GM20000 (cell line): ENCODE measurements around the gene ERICH2.
"Not testable (repeated sequence)": the region's sequence is repeated elsewhere in the genome, so short reads cannot be mapped to it uniquely, and the experiment has no call there.

Experiments used
- DNase-seq: peaks from one replicate; pipeline ENCODE4 v3.0.0; 2012; ENCODE audit warnings: low spot score
- CTCF ChIP-seq: IDR thresholded peaks from 2 replicates; pipeline ENCODE4 v1.5.1; 2012; ENCODE audit warnings: mild to moderate bottlenecking, control low read depth; ENCODE audit errors: extremely low read depth, missing control alignments

Gene ERICH2

DNA sequence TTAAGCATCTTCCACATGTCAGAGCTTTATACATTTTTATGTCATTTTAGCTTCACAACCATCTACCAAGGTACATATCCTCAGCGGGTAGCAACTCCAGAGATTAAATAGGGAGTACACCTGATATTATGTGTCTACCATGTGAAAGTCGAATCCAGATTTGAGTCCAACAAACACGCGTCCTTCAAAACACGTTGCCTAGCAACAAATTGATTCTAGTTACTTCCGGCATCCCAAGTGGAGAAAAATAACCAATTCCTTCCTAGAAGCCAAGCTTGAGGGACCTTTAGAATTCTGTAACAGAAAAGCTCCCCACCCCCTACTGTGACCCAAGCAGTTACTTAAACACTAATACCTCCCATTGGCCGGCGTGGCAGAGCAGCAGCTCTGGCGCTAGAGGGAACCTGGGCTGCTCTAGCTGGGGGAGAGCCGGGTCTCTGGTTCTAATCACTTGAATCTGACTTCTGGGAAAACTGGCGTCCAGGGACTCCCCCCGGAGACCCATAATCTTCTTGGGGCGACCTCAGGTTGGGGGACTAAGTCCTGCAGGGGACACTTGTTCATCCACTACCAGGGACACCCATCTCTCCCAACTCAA, at the start of gene ERICH2:
ERICH2 (plus strand) TSS at position 371 of the 598 bp plus-strand sequence. CDS start 304 bp downstream, outside the sequence.
- no peak for TF ChIP-seq CTCF
- peak; percentile 79 for DNase-seq

- DNase-seq, result no peak
- TF ChIP-seq CTCF, result no peak
Observed at GRCh38 chr2:170721678-170722077, 48.5 kb upstream of the ERICH2 start.

GRCh38 chr2:170722301-170722700, 47.9 kb upstream of the ERICH2 start:
- DNase-seq, result no peak

GRCh38 chr2:170723446-170723958, 46.7 kb upstream of the ERICH2 start:
- no peak for DNase-seq
- no peak for TF ChIP-seq CTCF

More at GRCh38 chr2:170722301-170722700, 47.9 kb upstream of the ERICH2 start:
- no peak for TF ChIP-seq CTCF

DNA sequence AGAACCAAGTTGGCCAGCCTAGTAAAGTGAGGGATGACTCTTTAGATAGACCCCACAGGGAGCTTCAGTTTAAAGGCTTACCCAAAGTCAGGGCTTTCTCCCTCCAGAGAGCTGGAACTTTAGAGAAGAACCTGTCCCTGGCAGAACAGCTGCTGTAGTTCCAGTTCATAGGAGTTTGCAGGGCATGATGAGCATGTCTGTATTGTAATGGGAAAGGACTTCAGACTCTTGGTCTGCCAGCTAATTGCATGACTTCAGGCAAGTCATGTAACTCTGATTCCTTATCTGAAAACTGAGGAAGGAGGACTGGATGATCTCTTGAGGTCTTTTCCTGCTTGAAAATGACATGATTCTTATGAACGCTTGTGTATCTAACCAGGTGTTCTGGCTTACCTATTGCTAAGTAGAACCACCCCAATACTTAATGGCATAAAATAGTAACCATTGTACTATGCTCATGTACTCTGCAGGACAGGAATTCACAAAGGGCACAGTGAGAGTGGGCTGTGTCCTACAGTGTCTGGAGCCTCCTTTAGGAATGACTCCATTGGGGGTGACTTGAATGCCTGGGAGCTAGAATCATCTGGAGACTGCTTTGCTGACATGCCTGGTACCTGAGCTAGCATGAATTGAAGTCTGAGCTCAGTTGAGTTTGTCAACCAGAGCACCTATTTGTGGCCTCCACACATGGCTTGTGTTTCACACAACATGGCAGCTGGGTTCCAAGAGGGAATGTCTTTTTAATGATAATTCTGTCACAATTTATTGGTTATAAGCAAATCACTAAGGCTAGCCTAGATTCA, 36.2 kb upstream of the ERICH2 start:
- no peak for TF ChIP-seq CTCF
- DNase-seq, result no peak

DNA sequence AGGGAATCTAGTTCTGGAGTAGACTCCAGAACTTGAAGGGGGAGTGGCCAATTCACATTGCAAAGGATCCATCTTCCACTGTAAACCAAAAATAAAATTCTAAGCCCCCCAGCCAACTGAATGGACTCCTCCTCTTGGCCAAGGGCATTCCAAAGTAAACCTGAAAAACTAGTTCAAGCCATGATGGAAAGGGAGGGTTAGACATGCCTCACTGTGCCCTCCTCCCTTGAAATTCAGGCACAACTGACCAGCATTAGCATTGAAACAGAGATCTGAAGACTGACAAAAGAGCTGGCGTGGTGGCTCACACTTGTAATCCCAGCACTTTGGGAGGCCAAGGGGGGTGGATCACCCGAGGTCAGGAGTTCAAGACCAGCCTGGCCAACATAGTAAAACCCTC, 35.6 kb upstream of the ERICH2 start:
- DNase-seq, result not testable (repeated sequence)

- TF ChIP-seq CTCF, result no peak
- DNase-seq, result no peak
Observed at GRCh38 chr2:170736628-170737027, 33.5 kb upstream of the ERICH2 start.
